ENCODE data around the gene CXXC5. TPM values are rescaled to one million over a fixed set of nuclear protein-coding genes. Genes with fewer than 3 reads are reported as not detected.
A peak's percentile ranks its signal among the peaks of the same experiment; 100 is the strongest.

CXXC5 gene
- total RNA-seq, 6 experiments from 2014 or later = 44.5 to 84.9 (median 66.4) TPM

DNA sequence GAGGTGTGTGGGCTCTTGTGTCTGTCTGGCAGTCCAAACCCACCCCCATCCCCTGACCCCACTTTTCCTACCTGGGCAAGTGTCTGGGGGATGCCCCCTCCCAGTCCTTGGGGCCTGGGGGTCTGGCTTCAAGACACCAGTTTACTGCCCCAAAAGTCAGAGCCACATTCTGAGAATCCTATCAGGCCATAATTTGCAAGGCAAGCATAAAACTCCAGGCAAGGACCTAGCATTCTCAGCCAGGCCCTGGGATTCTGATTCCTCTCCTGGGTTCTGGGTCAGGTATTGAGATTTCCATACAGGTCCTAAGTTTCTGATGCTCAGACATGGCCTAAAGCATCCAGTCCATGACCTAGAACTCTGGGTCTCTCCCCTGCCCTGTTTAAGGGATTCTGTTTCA, 33.3 kb downstream of the CXXC5 start:
- intact Hi-C loops (cut with DNase I) = no loop called here
- H3K27me3 ChIP-seq = no peaks in the 10 kb centered on the region
- no peak for ATAC-seq
- peaks cover 0 to 48% (median 24%) of the 10 kb centered on the region in 4 donors for H3K4me1 ChIP-seq
- DNase-seq = no peak
- H3K4me3 ChIP-seq = no peak overlapping the region
- TF ChIP-seq, protein P1, sequence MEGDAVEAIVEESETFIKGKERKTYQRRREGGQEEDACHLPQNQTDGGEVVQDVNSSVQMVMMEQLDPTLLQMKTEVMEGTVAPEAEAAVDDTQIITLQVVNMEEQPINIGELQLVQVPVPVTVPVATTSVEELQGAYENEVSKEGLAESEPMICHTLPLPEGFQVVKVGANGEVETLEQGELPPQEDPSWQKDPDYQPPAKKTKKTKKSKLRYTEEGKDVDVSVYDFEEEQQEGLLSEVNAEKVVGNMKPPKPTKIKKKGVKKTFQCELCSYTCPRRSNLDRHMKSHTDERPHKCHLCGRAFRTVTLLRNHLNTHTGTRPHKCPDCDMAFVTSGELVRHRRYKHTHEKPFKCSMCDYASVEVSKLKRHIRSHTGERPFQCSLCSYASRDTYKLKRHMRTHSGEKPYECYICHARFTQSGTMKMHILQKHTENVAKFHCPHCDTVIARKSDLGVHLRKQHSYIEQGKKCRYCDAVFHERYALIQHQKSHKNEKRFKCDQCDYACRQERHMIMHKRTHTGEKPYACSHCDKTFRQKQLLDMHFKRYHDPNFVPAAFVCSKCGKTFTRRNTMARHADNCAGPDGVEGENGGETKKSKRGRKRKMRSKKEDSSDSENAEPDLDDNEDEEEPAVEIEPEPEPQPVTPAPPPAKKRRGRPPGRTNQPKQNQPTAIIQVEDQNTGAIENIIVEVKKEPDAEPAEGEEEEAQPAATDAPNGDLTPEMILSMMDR (IDR thresholded peaks at IDR 0.05) = no peak
- no peak for TF ChIP-seq POLR2A (IDR thresholded peaks at IDR 0.05)
- no peaks in the 10 kb centered on the region for H3K9me3 ChIP-seq
- H3K36me3 ChIP-seq = peaks cover 2 to 33% (median 11%) of the 10 kb centered on the region in 4 donors
- H3K27ac ChIP-seq = no peak overlapping the region

DNA sequence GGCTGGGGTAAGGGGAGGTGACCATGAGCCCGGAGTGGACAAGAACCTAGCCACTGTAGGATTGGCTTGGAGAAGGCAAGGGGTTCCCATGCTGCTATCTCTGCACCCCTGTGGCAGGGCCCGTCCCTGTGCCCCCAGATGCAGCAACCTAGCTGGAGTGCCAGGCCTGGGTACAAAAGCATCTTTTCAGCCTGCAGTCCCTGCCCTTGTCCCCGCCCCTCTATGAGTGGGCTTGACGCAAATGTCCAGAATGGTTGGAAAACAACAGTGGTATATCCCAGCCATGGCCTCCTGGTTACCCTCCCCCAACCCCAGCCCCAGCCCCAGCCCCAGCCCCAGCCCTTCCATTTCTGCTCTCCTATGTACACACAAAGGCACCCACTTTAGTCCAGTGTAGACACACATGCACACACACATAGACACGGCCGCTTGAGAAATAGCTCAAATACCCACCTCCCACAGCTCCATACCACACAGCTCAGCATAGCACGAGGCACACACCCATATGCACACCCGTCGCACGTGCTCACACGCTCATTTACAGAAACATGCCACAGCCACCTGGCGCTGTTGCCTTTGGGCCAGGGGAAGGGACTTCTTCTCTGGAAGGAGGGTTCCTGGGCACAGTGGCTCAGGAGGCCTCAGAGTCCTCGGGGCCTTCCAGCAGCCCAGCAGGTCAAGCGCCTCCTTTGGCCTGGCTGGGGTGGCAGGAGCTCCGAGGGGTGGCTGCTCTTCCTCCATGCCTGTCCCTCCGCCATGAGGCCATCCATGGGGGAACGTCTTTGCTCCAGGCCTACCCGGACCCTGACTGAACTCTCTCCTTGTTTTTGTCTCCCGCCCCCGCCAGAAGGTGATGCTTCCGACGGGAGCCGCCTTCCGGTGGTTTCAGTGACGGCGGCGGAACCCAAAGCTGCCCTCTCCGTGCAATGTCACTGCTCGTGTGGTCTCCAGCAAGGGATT, 34.1 kb downstream of the CXXC5 start:
- DNase-seq (no peak), ATAC-seq (no peak)
- intact Hi-C loops (cut with DNase I) = no loop called here
- Histone ChIP-seq H3K4me1 (peaks cover 0 to 48% (median 24%) of the 10 kb centered on the region in 4 donors), H3K27ac (no peak overlapping the region), H3K36me3 (peaks cover 2 to 33% (median 11%) of the 10 kb centered on the region in 4 donors), H3K9me3 (no peaks in the 10 kb centered on the region), H3K4me3 (no peak overlapping the region), H3K27me3 (no peaks in the 10 kb centered on the region)
- 83% methylated on average over 4 of the region's 29 CpGs for WGBS (ENCODE audit: insufficient coverage, low coverage, low lambda C conversion rate, missing lambda C conversion rate)
- TF ChIP-seq, protein P1 (IDR thresholded peaks at IDR 0.05) = no peak
- TF ChIP-seq POLR2A (IDR thresholded peaks at IDR 0.05) = no peak

DNA sequence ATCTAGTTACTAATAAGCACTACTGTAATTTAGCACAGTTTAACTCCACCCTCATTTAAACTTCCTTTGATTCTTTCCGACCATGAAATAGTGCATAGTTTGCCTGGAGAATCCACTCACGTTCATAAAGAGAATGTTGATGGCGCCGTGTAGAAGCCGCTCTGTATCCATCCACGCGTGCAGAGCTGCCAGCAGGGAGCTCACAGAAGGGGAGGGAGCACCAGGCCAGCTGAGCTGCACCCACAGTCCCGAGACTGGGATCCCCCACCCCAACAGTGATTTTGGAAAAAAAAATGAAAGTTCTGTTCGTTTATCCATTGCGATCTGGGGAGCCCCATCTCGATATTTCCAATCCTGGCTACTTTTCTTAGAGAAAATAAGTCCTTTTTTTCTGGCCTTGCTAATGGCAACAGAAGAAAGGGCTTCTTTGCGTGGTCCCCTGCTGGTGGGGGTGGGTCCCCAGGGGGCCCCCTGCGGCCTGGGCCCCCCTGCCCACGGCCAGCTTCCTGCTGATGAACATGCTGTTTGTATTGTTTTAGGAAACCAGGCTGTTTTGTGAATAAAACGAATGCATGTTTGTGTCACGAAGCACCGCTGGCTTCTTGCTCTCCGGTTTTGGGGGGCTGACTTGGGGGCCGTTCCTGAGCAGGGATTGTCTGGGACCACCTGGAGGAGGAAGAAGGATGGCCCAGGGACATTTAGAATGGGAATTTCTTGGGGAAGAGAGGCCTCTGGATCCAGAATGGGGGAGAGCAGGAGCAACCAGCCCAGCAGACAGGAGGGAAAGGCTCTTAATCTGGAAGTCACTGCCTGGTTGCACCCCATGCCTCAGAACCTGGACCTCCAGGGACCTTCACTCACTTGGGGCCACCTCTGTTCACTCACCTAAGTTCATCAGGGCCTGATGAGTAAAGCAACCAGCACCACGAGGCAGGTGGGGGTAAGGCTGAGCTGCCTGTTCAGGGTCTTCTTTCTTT, 35.4 kb downstream of the CXXC5 start:
- H3K27ac ChIP-seq = peak overlapping the region in 1 of 3 donors; percentile 37
- H3K4me3 ChIP-seq = no peak overlapping the region
- ATAC-seq = no peak
- no peaks in the 10 kb centered on the region for H3K27me3 ChIP-seq
- intact Hi-C loops (cut with DNase I) = no loop called here
- 47% methylated on average over 16 of the region's 20 CpGs for WGBS (ENCODE audit: insufficient coverage, low coverage, low lambda C conversion rate, missing lambda C conversion rate)
- H3K36me3 ChIP-seq = peaks cover 2 to 33% (median 11%) of the 10 kb centered on the region in 4 donors
- H3K9me3 ChIP-seq = no peaks in the 10 kb centered on the region
- TF ChIP-seq POLR2A (IDR thresholded peaks at IDR 0.05) = no peak
- TF ChIP-seq, protein P1 (IDR thresholded peaks at IDR 0.05) = no peak
- DNase-seq = no peak
- H3K4me1 ChIP-seq = peaks cover 0 to 53% (median 25%) of the 10 kb centered on the region in 4 donors

DNA sequence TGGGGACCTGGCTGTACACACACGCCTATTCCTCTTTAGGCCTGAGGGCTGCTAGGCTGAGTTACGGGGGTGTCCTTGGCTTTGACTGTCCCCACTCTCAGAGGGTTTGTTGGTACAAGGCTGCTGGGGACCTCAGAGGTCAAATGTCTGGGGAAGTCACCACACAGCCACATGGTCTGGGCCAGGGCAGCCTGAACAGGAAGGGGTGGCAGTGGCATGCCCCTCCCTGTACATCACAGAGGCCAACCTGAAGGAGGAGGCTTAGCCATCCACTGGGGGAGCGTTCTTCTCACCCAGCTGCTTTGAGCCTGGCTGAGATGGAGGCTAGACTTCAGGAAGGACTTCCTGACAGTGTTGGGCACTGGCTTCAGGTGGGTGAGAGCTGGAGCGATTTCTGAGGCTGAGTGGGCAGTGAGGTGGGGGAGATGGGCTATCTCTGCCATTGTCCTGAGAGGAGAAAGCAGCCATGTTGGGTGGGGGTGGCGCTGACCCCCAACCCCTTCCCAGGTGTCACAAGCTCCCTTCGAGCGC, 36.3 kb downstream of the CXXC5 start:
- Histone ChIP-seq H3K4me1 (peaks cover 0 to 61% (median 28%) of the 10 kb centered on the region in 4 donors), H3K36me3 (peaks cover 2 to 33% (median 11%) of the 10 kb centered on the region in 4 donors), H3K9me3 (no peaks in the 10 kb centered on the region), H3K27ac (peak overlapping the region in 1 of 3 donors; percentile 37), H3K27me3 (no peaks in the 10 kb centered on the region), H3K4me3 (no peak overlapping the region)
- intact Hi-C loops (cut with DNase I) = no loop called here
- DNase-seq = no peak
- TF ChIP-seq, protein P1 (IDR thresholded peaks at IDR 0.05) = no peak
- TF ChIP-seq POLR2A (IDR thresholded peaks at IDR 0.05) = no peak
- ATAC-seq = peak in 2 of 4 donors; percentile 4 to 40
- 50% methylated on average over 2 of the region's 7 CpGs for WGBS (ENCODE audit: insufficient coverage, low coverage, low lambda C conversion rate, missing lambda C conversion rate)

Measured in right lobe of liver (tissue), 6 donors.